WERI-Rb-1 (cell line): ENCODE measurements around the gene DPP9.

Source experiments
- DNase-seq: peaks from one replicate; pipeline ENCODE4 v3.0.0-alpha.2; 2020
- H3K27ac ChIP-seq: fragments of 250-450 bp; sonication (Bioruptor Pico); 2 replicates; pipeline ENCODE4 v1.5.1; 2020; ENCODE audit warnings: mild to moderate bottlenecking, moderate library complexity
- H3K27me3 ChIP-seq: fragments of 250-450 bp; sonication (Bioruptor Pico); 2 replicates; pipeline ENCODE4 v1.5.1; 2021; ENCODE audit warnings: mild to moderate bottlenecking, low read depth, moderate library complexity; ENCODE audit not compliant: insufficient read depth, severe bottlenecking
- H3K36me3 ChIP-seq: fragments of 250-450 bp; sonication (Bioruptor Pico); 2 replicates; pipeline ENCODE4 v1.5.1; 2020; ENCODE audit warnings: mild to moderate bottlenecking, moderate library complexity
- H3K4me3 ChIP-seq: 2 replicates; pipeline ENCODE4 v1.5.1; 2011; ENCODE audit warnings: low read depth, mild to moderate bottlenecking, control low read depth, low read length
- H3K9me3 ChIP-seq: fragments of 250-450 bp; sonication (Bioruptor Pico); 2 replicates; pipeline ENCODE4 v1.5.1; 2021; ENCODE audit warnings: mild to moderate bottlenecking, moderate library complexity; ENCODE audit not compliant: severe bottlenecking
- CTCF ChIP-seq: IDR thresholded peaks from 2 replicates; pipeline ENCODE4 v1.5.1; 2011; ENCODE audit warnings: low read depth, mild to moderate bottlenecking, control low read depth, inconsistent platforms, low read length

The DPP9 gene

GRCh38 chr19:4638828-4639530 lies 84.7 kb downstream of the DPP9 start, which contains the start of gene TNFAIP8L1:
TSS of gene TNFAIP8L1 (plus strand) at chr19:4639516. CDS start at chr19:4651870, 12,354 bp downstream.
- no peaks in the 10 kb centered on the region for H3K27me3 ChIP-seq
- H3K4me3 ChIP-seq: peak within 1 kb of the TSS; percentile 64
- no peak for TF ChIP-seq CTCF
- peak within 1 kb of the TSS; percentile 62; the same call in 1 of the 2 replicates for H3K27ac ChIP-seq
- DNase-seq: peak; percentile 99
- H3K9me3 ChIP-seq: no peaks in the 10 kb centered on the region
- no peaks in the 10 kb centered on the region for H3K36me3 ChIP-seq

DNA sequence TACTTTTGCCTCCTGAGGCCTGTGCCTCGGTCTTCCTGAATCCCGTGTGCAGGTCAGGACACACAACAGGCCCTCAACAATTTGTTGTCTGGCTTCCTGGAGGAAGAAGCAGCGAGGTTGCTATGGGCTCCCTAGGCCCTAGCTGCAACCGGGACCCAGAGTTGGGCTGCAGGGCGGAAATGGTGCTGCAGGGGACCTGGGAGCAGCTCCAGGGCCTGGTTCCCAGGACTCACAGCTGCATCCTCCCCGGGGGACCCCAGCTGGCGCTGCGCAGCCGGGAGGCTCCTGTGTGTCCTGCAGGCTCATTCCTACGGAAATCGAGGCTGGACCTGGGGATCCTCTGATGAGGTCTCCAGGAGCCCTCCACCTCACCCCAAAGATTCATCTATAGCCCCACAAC lies 85.3 kb downstream of the DPP9 start:
- Histone ChIP-seq H3K36me3 (no peaks in the 10 kb centered on the region), H3K9me3 (no peaks in the 10 kb centered on the region), H3K4me3 (no peak overlapping the region), H3K27ac (no peak overlapping the region), H3K27me3 (no peaks in the 10 kb centered on the region)
- no peak for DNase-seq
- TF ChIP-seq CTCF: no peak

DNA sequence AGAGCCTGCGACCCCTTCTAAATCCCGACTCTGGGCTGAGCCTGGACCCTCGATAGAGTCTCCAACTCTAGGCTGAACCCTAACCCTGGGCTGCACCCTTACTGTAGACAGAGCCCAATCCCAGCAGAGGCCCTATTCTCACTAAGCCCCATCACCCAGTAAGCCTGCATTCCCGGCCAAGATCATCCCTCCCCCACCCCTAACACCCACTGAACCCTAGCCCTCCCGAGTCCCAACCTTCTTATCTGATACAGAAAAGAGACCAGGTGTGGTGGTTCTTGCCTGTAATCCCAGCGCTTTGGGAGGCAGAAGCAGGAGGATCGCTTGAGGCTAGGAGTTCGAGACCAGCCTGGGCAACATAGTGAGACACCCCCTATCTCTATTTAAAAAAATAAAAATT lies 86.9 kb downstream of the DPP9 start:
- Histone ChIP-seq H3K27ac (peak overlapping the region; percentile 96), H3K36me3 (no peaks in the 10 kb centered on the region), H3K27me3 (no peaks in the 10 kb centered on the region), H3K4me3 (no peak overlapping the region; the same call in 1 of the 2 replicates), H3K9me3 (no peaks in the 10 kb centered on the region)
- no peak for TF ChIP-seq CTCF
- peak; percentile 71 for DNase-seq

GRCh38 chr19:4636151-4636717 lies 87.4 kb downstream of the DPP9 start:
- Histone ChIP-seq H3K27ac (peak overlapping the region; percentile 96), H3K9me3 (no peaks in the 10 kb centered on the region), H3K27me3 (no peaks in the 10 kb centered on the region), H3K4me3 (peak overlapping the region; percentile 65), H3K36me3 (no peaks in the 10 kb centered on the region)
- peak; percentile 84 for TF ChIP-seq CTCF
- DNase-seq: peak; percentile 86

DNA sequence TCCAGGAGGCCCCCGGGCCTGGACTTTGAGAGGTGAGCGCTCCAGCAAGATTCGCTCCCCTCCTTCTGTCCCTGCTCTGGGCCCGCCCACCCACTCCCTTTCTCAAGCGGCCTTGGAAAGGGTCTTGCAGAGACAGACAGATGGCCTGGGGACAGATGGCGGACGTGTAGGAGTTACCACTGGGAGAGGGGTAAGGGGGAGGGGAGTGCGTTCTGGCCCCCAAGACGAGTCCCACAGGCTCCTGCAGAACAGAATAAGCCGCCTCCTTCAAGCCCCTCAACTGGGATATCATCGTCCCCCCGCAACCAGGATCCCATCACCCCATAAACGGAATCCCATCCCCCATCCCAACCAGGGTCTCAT lies 87.9 kb downstream of the DPP9 start:
- H3K27ac ChIP-seq: peak overlapping the region; percentile 96
- TF ChIP-seq CTCF: no peak
- DNase-seq: peak; percentile 95
- H3K27me3 ChIP-seq: no peaks in the 10 kb centered on the region
- no peaks in the 10 kb centered on the region for H3K36me3 ChIP-seq
- no peaks in the 10 kb centered on the region for H3K9me3 ChIP-seq
- peak overlapping the region; percentile 65 for H3K4me3 ChIP-seq
